ENCODE measurements around the gene PTCSC3. TPM values are rescaled to one million over a fixed set of nuclear protein-coding genes. Genes with fewer than 3 reads are reported as not detected.

The PTCSC3 gene
- polyA plus RNA-seq, 2 donors, result not detected

DNA sequence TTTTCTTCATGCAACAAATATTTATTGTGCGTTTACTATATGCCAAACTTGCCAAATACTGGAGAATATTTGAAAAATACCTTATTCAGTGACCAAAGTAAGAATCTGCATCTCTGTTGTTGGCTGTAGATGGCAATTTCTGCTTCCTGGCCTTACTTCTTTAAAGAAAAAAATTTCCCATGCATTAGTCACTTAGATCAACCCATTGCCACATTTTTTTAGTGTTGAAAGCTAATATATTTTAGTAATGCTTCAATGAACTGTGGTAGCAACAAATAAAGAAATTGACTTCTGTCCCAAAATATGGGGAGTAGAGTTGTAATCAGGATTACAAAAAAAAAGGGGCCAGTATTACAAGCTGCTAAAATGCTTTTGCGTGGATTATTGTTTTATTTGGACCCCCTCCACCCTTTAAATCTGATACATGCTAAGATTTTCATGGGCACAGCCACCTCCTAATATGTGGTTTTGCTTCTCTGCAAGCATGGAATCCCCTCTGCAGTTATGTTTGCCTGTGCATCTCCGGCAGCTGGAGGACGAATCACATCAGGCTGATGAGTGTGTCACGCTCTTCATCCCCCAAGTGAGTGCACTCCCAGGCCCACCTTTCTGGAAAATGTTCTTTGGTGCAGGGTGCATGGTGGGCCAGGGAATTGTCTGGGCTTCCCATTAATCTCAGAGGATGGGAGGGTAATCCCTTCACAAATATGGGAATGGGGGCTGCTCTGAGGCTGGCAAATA, 38.1 kb upstream of the PTCSC3 start:
- no peak overlapping the region for H3K4me3 ChIP-seq (ENCODE audit: low read depth in 1 of 2, low read length in 2 of 2)
- H3K36me3 ChIP-seq (ENCODE audit: control insufficient read depth in 2 of 2, insufficient read depth in 2 of 2, low read length in 1 of 2), result no peaks in the 10 kb centered on the region
- H3K9me3 ChIP-seq (ENCODE audit: control insufficient read depth in 2 of 2, insufficient read depth in 1 of 2, low read depth in 1 of 2, low read length in 1 of 2), result no peaks in the 10 kb centered on the region
- H3K27me3 ChIP-seq (ENCODE audit: control insufficient read depth in 1 of 2, insufficient read depth in 2 of 2, low read length in 2 of 2), result no peaks in the 10 kb centered on the region
- H3K4me1 ChIP-seq (ENCODE audit: control insufficient read depth in 2 of 2, insufficient read depth in 2 of 2, low read length in 1 of 2), result no peaks in the 10 kb centered on the region
- H3K27ac ChIP-seq (ENCODE audit: low read depth in 2 of 2, low read length in 1 of 2), result no peak overlapping the region
- 62 to 68% methylated on average over 5 of the region's 5 CpGs for WGBS, 2 donors

- no peaks in the 10 kb centered on the region for H3K27me3 ChIP-seq (ENCODE audit: control insufficient read depth in 1 of 2, insufficient read depth in 2 of 2, low read length in 2 of 2)
- 95 to 96% methylated on average over 3 of the region's 3 CpGs for WGBS, 2 donors
These were observed 36.5 kb upstream of the PTCSC3 start for GRCh38 chr14:36212987-36213386.

GRCh38 chr14:36212577-36212976, 36.1 kb upstream of the PTCSC3 start:
- no peak overlapping the region for H3K4me3 ChIP-seq (ENCODE audit: low read depth in 1 of 2, low read length in 2 of 2)
- H3K27me3 ChIP-seq (ENCODE audit: control insufficient read depth in 1 of 2, insufficient read depth in 2 of 2, low read length in 2 of 2), result no peaks in the 10 kb centered on the region
- no peaks in the 10 kb centered on the region for H3K9me3 ChIP-seq (ENCODE audit: control insufficient read depth in 2 of 2, insufficient read depth in 1 of 2, low read depth in 1 of 2, low read length in 1 of 2)
- H3K27ac ChIP-seq (ENCODE audit: low read depth in 2 of 2, low read length in 1 of 2), result no peak overlapping the region
- 45 to 70% methylated on average over 1 of the region's 1 CpG for WGBS, 2 donors
- no peaks in the 10 kb centered on the region for H3K4me1 ChIP-seq (ENCODE audit: control insufficient read depth in 2 of 2, insufficient read depth in 2 of 2, low read length in 1 of 2)
- no peaks in the 10 kb centered on the region for H3K36me3 ChIP-seq (ENCODE audit: control insufficient read depth in 2 of 2, insufficient read depth in 2 of 2, low read length in 1 of 2)

More at GRCh38 chr14:36212987-36213386, 36.5 kb upstream of the PTCSC3 start:
- Histone ChIP-seq H3K4me3 (ENCODE audit: low read depth in 1 of 2, low read length in 2 of 2) (no peak overlapping the region), H3K36me3 (ENCODE audit: control insufficient read depth in 2 of 2, insufficient read depth in 2 of 2, low read length in 1 of 2) (no peaks in the 10 kb centered on the region), H3K4me1 (ENCODE audit: control insufficient read depth in 2 of 2, insufficient read depth in 2 of 2, low read length in 1 of 2) (no peaks in the 10 kb centered on the region), H3K9me3 (ENCODE audit: control insufficient read depth in 2 of 2, insufficient read depth in 1 of 2, low read depth in 1 of 2, low read length in 1 of 2) (no peaks in the 10 kb centered on the region), H3K27ac (ENCODE audit: low read depth in 2 of 2, low read length in 1 of 2) (no peak overlapping the region)

DNA sequence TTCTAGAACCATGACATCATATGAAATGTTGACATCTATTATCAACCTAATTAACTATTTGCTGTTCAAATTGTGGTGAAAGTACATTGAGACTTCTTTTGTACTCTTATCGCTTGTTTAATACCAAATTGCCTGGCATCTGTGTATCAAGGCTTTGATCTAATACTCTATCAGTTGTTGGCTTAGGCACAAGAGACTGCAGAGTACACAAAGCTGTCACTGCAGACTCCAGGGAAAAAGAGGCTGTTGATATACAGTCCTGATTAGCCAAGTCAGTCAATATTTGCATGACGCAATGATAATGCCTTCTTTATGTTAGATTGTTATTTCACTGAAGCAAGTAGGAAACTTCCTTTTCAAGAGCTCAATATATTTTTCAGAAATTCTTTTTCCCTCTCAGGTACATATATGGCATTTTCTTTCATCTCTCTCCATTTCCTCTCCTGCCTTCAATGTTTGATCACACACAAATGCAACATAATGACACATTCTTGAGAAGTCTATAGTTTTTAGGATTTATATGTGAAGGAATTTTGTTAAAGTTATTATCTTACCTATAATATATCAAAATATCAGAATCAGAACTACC, 32.3 kb upstream of the PTCSC3 start:
- Histone ChIP-seq H3K27me3 (ENCODE audit: control insufficient read depth in 1 of 2, insufficient read depth in 2 of 2, low read length in 2 of 2) (no peaks in the 10 kb centered on the region), H3K27ac (ENCODE audit: low read depth in 2 of 2, low read length in 1 of 2) (no peak overlapping the region), H3K36me3 (ENCODE audit: control insufficient read depth in 2 of 2, insufficient read depth in 2 of 2, low read length in 1 of 2) (no peaks in the 10 kb centered on the region), H3K4me1 (ENCODE audit: control insufficient read depth in 2 of 2, insufficient read depth in 2 of 2, low read length in 1 of 2) (no peaks in the 10 kb centered on the region), H3K4me3 (ENCODE audit: low read depth in 1 of 2, low read length in 2 of 2) (no peak overlapping the region), H3K9me3 (ENCODE audit: control insufficient read depth in 2 of 2, insufficient read depth in 1 of 2, low read depth in 1 of 2, low read length in 1 of 2) (no peaks in the 10 kb centered on the region)
- WGBS, 2 donors, result 56 to 75% methylated on average over 2 of the region's 2 CpGs

DNA sequence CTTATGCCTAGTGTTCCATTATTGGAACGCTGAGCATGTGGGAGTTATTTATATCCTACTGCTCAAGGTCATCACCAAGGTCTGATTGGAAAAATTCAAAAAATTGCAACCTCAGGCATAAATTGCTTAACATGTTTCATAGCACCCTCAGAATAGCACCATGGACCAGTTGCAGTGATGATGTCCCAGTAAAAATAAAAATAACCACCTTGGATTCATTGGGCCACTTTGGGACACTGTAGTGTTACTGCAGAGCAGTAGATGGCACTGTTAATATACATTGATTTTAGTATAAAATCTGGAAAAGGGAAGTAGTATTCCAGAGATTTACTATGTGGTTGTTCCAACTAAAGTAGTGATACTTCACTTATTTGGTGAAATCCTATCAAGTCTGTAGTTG, 31.0 kb upstream of the PTCSC3 start:
- no peaks in the 10 kb centered on the region for H3K36me3 ChIP-seq (ENCODE audit: control insufficient read depth in 2 of 2, insufficient read depth in 2 of 2, low read length in 1 of 2)
- no peaks in the 10 kb centered on the region for H3K9me3 ChIP-seq (ENCODE audit: control insufficient read depth in 2 of 2, insufficient read depth in 1 of 2, low read depth in 1 of 2, low read length in 1 of 2)
- no peak overlapping the region for H3K4me3 ChIP-seq (ENCODE audit: low read depth in 1 of 2, low read length in 2 of 2)
- no peak overlapping the region for H3K27ac ChIP-seq (ENCODE audit: low read depth in 2 of 2, low read length in 1 of 2)
- no peaks in the 10 kb centered on the region for H3K27me3 ChIP-seq (ENCODE audit: control insufficient read depth in 1 of 2, insufficient read depth in 2 of 2, low read length in 2 of 2)
- H3K4me1 ChIP-seq (ENCODE audit: control insufficient read depth in 2 of 2, insufficient read depth in 2 of 2, low read length in 1 of 2), result no peaks in the 10 kb centered on the region
- 83 to 88% methylated on average over 1 of the region's 1 CpG for WGBS, 2 donors

DNA sequence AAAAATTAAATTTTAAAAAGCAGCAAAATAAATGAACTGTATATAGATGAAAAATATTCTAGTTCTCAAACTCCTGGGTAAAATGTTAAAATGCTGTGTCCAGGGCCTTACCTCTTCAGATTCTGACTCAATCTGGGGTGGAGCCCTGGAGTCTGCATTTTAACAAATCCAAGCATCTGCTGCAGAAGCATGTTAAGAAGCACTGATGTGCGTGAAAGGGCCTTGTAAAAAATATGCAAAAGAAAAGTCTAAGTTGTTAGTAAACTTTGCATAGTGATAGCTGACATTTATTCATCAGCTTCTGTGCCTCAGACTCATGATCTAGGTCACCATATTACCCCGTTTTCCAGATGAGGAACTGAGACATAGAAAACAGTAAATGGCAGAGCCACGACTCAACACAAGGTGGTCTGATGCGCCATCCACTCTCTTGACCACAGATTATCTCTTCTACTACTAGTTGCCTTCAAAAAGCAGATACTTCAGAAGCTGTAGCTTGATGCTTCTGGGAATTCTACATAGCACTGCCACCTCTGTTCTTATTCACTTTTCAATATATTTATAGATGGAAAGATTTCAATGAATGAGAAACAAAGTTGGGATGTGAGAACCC, 28.0 kb upstream of the PTCSC3 start:
- Histone ChIP-seq H3K36me3 (ENCODE audit: control insufficient read depth in 2 of 2, insufficient read depth in 2 of 2, low read length in 1 of 2) (no peaks in the 10 kb centered on the region), H3K27me3 (ENCODE audit: control insufficient read depth in 1 of 2, insufficient read depth in 2 of 2, low read length in 2 of 2) (no peaks in the 10 kb centered on the region), H3K9me3 (ENCODE audit: control insufficient read depth in 2 of 2, insufficient read depth in 1 of 2, low read depth in 1 of 2, low read length in 1 of 2) (no peaks in the 10 kb centered on the region), H3K4me1 (ENCODE audit: control insufficient read depth in 2 of 2, insufficient read depth in 2 of 2, low read length in 1 of 2) (no peaks in the 10 kb centered on the region), H3K27ac (ENCODE audit: low read depth in 2 of 2, low read length in 1 of 2) (no peak overlapping the region), H3K4me3 (ENCODE audit: low read depth in 1 of 2, low read length in 2 of 2) (no peak overlapping the region)
- WGBS, 2 donors, result 76 to 84% methylated on average over 4 of the region's 4 CpGs

DNA sequence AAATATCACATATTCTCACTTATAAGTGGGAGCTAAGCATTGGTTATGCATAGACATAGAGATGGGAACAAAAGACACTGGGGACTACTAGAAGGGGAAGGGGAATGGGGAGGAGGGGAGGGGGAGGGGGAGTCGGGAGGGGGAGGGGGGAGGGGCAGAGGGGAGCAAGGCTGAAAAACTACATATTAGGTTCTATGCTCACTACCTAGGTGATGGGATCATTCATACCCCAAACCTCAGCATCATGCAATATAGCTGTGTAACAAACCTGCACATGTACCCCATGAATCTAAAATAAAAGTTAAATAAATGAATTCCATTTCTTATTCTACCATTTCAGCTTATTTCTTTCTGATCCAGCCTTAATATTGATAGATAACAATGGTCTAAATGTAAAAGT, 21.9 kb upstream of the PTCSC3 start:
- Histone ChIP-seq H3K36me3 (ENCODE audit: control insufficient read depth in 2 of 2, insufficient read depth in 2 of 2, low read length in 1 of 2) (no peaks in the 10 kb centered on the region), H3K4me1 (ENCODE audit: control insufficient read depth in 2 of 2, insufficient read depth in 2 of 2, low read length in 1 of 2) (no peaks in the 10 kb centered on the region), H3K27me3 (ENCODE audit: control insufficient read depth in 1 of 2, insufficient read depth in 2 of 2, low read length in 2 of 2) (no peaks in the 10 kb centered on the region), H3K4me3 (ENCODE audit: low read depth in 1 of 2, low read length in 2 of 2) (no peak overlapping the region), H3K27ac (ENCODE audit: low read depth in 2 of 2, low read length in 1 of 2) (no peak overlapping the region), H3K9me3 (ENCODE audit: control insufficient read depth in 2 of 2, insufficient read depth in 1 of 2, low read depth in 1 of 2, low read length in 1 of 2) (no peaks in the 10 kb centered on the region)
- 0 to 20% methylated on average over 1 of the region's 1 CpG for WGBS, 2 donors

DNA sequence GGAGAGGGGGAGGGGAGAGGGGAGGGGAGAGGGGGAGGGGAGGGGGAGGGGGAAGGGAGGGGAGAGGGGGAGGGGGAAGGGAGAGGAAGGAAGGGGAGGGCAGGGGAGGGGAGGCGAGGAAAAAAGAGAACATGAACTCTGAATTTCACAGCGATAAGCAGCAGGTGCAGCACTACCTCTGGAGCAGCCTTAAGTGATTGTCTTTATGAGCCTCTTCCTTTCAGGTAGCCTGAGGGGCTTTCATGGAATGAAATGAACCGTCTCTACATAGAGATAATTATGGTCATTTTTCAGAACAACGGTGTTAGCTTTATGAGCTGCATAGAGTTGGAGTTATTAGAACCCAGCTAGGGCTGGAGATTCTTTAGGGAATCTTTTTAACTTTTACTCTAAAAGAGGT, 18.1 kb upstream of the PTCSC3 start:
- Histone ChIP-seq H3K4me1 (ENCODE audit: control insufficient read depth in 2 of 2, insufficient read depth in 2 of 2, low read length in 1 of 2) (no peaks in the 10 kb centered on the region), H3K27me3 (ENCODE audit: control insufficient read depth in 1 of 2, insufficient read depth in 2 of 2, low read length in 2 of 2) (no peaks in the 10 kb centered on the region), H3K4me3 (ENCODE audit: low read depth in 1 of 2, low read length in 2 of 2) (no peak overlapping the region), H3K27ac (ENCODE audit: low read depth in 2 of 2, low read length in 1 of 2) (no peak overlapping the region), H3K36me3 (ENCODE audit: control insufficient read depth in 2 of 2, insufficient read depth in 2 of 2, low read length in 1 of 2) (no peaks in the 10 kb centered on the region), H3K9me3 (ENCODE audit: control insufficient read depth in 2 of 2, insufficient read depth in 1 of 2, low read depth in 1 of 2, low read length in 1 of 2) (no peaks in the 10 kb centered on the region)
- 75 to 82% methylated on average over 4 of the region's 4 CpGs for WGBS, 2 donors

DNA sequence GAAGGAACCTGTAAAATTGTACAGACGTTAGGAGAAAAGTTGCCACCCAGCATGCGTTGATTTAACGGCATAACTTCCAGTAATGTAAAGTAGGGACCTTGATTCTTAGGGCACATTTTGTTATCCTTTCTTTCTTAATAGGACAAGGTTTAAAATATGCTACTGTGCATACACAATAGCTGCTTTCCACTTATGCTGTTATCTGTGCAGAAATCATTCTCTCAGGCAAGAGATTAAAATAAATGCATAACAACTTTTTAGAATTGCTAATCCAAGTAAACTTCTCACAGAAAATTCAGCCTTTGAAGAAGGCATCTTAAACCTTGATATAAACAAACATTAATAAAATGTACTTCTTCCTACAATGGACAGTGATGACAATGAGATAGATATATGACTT, 16.0 kb upstream of the PTCSC3 start:
- Histone ChIP-seq H3K4me3 (ENCODE audit: low read depth in 1 of 2, low read length in 2 of 2) (no peak overlapping the region), H3K9me3 (ENCODE audit: control insufficient read depth in 2 of 2, insufficient read depth in 1 of 2, low read depth in 1 of 2, low read length in 1 of 2) (no peaks in the 10 kb centered on the region), H3K36me3 (ENCODE audit: control insufficient read depth in 2 of 2, insufficient read depth in 2 of 2, low read length in 1 of 2) (no peaks in the 10 kb centered on the region), H3K27ac (ENCODE audit: low read depth in 2 of 2, low read length in 1 of 2) (no peak overlapping the region), H3K27me3 (ENCODE audit: control insufficient read depth in 1 of 2, insufficient read depth in 2 of 2, low read length in 2 of 2) (no peaks in the 10 kb centered on the region), H3K4me1 (ENCODE audit: control insufficient read depth in 2 of 2, insufficient read depth in 2 of 2, low read length in 1 of 2) (no peaks in the 10 kb centered on the region)
- WGBS, 2 donors, result 80 to 83% methylated on average over 3 of the region's 3 CpGs

- H3K27me3 ChIP-seq (ENCODE audit: control insufficient read depth in 1 of 2, insufficient read depth in 2 of 2, low read length in 2 of 2), result no peaks in the 10 kb centered on the region
- no peak overlapping the region for H3K4me3 ChIP-seq (ENCODE audit: low read depth in 1 of 2, low read length in 2 of 2)
- no peaks in the 10 kb centered on the region for H3K9me3 ChIP-seq (ENCODE audit: control insufficient read depth in 2 of 2, insufficient read depth in 1 of 2, low read depth in 1 of 2, low read length in 1 of 2)
- H3K27ac ChIP-seq (ENCODE audit: low read depth in 2 of 2, low read length in 1 of 2), result no peak overlapping the region
- no peaks in the 10 kb centered on the region for H3K36me3 ChIP-seq (ENCODE audit: control insufficient read depth in 2 of 2, insufficient read depth in 2 of 2, low read length in 1 of 2)
- H3K4me1 ChIP-seq (ENCODE audit: control insufficient read depth in 2 of 2, insufficient read depth in 2 of 2, low read length in 1 of 2), result no peaks in the 10 kb centered on the region
- WGBS, 2 donors, result 69 to 78% methylated on average over 3 of the region's 3 CpGs
These were observed 6.9 kb upstream of the PTCSC3 start for GRCh38 chr14:36183402-36183801.
